GF-D8 (cell line): ENCODE data around the gene PDE4D.
A peak's percentile ranks its signal among the peaks of the same experiment; 100 is the strongest.

Experiments used
- DNase-seq: peaks from one replicate; lab custom pipeline; 2025; lab: John Stamatoyannopoulos, UW

Gene PDE4D

DNA sequence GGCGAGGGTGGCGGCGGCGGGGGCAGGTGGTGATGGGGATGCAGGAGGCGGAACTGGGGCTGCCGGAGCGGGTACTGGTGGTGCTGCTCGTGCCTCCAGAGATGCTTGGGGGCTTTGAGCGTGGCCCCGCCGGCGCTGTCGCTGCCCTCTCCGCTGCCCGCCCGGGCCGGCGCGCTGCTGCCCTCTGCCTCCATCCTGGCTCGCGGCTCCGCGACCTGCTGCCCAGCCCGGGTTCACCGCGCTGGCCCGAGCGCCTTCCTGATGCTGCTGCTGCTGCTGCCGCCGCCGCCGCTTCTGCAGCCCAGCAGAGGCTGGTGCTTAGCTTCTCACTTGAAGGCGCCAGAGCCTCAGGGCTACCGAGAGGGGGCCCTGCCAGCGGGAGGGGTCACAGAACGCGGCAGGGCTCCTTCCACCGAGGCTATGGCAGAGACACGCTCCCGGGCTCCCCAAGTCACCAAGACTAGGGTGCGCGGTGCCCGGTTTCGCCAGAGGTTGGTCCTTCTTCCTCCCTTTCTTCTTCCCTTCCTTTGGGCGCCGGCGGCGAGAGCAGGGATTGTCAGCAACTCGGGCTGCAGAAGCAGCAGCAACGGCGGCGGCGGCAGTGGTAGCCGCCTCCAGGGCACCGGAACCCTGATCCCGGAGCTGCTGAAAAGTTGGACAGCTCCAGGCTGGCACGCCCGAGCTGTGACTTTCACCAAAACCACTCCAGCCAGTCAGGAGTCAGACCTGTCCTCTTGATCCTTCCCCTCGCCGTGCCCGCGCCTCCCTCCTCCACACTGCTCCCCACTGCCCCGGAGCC lies at the start of gene PDE4D:
PDE4D (minus strand) TSS at position 298 of the 799 bp plus-strand sequence.
- DNase-seq = no peak

DNA sequence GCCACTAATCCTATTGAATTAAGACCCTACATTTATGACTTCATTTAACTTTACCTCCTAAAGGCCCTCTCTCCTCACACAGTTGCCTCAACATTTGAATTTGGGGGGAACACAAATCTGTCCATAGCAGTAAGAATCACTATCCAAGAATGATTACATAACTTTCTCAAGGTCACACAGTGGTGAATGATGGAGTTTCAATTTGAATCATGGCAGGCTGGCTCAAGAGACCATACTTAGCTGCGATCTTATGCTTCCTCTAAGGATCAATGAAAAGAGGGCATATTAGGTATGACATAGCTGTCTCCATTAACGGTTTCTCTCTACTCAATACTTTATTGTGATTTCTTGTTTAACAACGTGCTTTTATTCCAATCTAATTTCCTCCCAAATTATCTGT lies 44.1 kb upstream of the PDE4D start:
- DNase-seq = no peak

DNA sequence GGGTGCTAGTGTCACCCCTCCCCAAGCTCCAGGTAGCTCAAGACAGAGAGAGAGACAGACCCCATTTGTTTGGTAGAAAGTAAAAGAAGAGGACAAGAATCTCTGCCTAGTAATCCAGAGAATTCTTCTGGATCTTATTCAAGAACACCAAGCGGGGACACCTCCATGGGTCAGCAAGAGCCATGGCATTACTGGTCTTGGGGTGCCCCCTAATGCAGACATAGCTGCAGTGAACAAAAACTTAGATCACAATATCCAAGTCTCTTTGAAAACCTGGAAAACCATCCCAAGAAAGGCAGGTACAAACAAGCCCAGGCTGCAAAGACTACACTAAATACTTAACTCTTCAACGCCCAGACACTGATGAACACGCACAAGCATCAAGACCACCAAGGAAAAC lies 29.9 kb upstream of the PDE4D start:
- DNase-seq = no peak

DNA sequence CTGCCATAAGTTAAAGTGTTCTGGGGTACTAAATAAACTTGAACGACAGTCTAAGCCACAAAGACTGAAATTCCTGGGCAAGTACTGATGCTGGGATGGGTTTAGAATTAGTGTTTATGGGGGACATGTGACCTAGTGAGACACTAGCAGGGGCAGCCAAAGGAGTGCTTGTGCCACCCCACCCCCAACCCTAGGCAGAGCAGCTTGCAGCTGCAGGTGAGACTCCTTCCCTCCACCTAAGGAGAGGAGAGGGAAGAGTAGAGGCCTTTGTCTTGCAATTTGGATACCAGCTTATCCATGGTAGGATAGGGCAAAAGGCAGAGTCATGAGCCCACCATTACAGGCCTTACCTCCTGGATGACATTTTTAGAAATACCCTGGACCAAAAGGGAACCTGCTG lies 28.7 kb upstream of the PDE4D start:
- DNase-seq = no peak

DNA sequence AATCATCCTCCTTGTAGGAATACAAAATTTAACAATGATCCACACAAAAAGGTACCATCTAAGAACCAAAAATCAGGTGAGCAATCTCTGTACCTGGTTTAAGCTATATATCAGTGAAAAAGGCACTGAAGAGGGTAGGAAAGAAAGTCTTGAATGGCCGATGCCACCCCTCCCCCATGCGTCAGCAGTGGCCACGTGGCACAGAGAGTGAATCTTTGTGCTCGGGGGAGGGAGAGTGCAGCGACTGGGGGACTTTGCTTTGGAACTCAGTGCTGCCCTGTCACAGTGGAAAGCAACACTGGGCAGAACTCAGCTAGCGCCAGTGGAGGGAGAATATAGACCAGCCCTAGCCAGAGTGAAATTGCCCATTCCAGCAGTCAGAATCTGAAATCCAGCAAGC lies 28.3 kb upstream of the PDE4D start:
- no peak for DNase-seq

DNA sequence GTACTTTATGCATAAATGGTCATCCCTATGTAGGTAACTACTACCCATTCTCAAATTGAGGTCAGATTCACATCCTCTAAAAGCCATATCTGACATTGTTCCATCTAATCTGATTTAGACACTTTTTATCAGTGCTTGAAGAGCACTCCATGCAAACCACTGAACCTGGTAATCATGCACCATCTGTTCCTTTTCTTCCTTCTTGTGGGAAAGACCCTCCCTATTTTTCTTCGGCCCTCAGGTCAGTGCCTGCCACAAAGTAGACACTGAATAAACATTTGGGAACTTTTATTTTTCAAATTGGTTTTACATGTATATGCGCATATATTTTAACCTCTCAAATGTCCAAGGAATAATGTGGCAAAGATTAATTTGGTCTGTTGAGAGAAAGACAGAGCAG lies 26.0 kb upstream of the PDE4D start:
- peak; percentile 20 for DNase-seq

DNA sequence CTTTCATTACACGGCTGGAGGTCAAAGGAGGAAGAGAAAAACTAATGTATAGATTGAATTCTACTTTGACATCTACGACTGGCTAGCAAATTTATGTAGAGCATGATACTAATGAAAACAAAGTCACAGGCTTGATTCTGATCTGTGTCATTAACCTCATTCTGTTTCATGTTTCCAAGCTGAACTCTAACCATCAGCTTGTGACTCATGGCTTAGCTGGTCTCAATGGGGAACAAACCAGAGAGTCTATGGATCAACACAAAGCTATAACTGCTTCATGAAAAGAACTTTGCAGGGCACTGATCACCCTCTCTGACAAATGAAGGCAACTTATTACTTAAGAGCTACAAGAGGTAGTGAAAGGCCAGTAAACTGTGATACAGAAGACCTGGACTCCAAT lies 23.6 kb upstream of the PDE4D start:
- no peak for DNase-seq

DNA sequence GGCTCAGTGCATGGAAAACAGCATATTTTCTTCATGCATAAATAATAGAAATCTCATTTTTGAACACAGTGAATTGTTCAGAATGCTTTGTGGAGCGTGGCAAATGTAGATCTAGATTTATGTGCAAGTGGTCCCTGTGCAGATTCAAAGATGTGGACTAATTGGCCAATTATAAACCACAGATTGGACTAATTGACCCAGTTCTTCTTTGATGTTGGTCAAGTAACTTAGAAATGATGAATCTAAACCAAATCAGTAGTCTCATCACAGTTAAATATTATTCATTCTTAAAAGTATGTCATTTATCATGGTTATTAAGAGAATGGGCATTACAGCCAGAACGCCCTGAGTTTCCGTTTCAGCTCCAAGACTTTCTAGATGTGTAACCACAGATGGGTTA lies 11.7 kb upstream of the PDE4D start:
- DNase-seq = no peak

DNA sequence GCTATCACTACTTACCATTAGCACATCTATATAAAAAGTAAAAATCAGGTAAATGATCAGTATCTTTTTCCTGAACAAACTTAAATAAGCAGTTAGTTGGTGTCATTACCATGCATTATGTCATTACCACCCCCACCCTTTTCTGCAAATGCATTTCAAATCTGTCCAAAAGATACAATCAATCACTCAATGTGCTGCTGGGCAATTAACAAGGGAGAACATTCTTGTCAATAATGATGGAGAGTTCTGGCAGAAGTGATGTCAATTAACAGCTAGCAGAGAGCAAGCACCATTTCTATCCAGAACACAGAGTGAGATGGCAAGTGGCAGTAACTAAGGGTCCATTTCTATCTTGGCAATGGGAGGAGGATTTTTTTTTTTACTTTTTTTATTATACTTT lies 3.5 kb upstream of the PDE4D start:
- DNase-seq = no peak

DNA sequence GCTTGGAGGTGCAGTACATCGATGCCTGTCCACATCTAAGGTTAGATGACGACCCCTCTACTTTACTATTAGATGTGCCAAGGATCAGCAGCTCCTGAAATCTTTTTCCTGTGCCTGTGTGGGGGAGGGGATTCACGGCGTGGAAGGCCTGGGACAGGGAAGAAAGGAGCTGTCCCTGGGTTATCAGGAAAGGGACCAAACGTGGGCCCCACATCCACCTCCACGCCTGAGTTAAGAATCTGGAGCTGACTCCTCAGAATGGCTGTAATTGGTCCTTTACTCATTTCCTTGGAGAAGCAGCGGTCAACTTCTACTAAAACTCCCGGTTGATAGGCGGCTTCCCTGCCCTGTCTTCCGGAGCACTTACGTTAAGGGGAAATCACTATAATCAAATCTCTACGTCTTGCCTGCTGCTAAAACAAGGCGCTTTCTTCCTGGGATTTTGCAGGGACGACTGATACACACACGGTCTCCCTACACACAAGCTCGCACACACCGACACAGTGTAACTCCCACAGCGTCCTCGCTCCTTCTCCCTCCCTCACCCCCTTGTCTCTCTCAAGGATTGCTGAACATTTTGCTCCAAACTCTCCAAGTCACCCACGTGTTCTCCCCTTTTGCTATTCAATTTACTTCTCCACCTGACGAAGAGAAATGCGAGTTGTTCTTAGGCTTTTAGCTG lies 1.4 kb downstream of the PDE4D start:
- DNase-seq = no peak

DNA sequence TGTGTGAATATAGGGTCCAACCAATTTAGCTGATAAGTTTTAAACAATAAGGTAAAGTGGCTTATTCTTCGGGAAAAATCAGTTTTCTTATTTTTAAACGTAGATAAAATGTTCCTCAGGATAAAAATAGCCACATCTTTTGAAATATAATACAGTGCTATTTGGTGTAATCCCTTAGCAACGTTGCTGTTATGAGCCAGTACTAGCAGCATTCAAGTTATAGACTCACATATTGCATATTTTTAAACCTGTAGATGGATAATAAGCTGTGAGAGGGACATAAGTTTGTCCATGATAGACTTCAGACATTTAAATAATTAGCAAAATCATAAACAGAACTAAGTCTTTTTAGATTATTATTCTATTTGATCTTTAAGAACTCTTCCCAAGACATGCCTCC lies 6.3 kb downstream of the PDE4D start:
- DNase-seq = no peak

DNA sequence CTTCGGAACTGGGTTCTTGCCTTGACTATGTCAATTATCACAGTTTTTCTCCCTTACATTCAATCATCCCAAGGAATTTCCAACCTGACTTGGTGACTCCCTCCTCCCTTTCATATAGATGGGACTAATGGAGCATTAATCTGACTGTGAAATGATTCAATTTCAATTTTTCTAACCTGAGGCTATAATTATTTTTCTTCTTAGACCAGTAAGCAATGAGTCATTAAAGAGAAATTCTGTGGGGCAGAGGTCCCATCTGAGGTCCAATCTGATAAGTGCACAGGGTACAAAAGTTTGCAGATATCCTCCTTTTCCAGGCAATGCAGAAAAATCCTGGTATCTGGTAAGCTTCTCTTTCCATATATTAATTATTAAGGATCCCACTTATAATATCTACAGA lies 18.9 kb downstream of the PDE4D start:
- DNase-seq = no peak

DNA sequence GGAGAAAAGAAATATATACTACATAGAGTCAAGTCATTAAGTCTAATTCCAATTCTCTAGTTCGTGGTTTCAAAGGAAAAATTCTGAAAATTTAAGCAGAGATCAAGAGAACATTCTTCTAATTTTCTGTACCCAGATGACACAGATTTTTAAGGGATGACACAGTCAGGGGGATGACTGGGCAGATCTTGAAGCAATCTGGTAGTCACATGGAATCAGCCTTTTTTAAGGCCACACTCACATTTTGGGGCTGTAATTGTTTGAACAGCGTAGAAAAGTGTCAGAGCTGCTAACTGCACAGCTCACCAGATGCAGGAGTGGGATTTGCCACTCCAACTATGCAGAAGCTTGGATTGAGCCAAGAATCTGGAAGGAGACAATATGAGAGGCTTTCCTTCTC lies 20.4 kb downstream of the PDE4D start:
- DNase-seq = no peak

DNA sequence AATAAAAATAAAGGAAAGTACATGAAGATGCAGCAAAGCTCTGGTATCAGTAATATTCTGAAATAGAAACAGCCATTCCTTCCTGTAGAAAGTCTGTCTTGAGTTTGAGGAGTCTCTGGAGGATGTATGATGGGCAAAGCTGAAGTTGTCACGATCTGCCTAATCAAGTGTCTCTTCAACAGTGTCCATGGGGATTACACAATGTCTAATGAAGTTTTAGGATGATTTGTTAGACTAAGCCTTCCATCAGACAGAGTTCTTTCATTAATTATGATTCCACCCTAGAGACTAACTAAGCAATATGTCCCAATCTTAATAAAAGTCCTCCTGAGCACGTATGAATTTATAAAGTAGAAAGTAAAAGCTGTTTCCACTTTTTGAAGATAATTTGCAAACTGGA lies 26.9 kb downstream of the PDE4D start:
- no peak for DNase-seq

DNA sequence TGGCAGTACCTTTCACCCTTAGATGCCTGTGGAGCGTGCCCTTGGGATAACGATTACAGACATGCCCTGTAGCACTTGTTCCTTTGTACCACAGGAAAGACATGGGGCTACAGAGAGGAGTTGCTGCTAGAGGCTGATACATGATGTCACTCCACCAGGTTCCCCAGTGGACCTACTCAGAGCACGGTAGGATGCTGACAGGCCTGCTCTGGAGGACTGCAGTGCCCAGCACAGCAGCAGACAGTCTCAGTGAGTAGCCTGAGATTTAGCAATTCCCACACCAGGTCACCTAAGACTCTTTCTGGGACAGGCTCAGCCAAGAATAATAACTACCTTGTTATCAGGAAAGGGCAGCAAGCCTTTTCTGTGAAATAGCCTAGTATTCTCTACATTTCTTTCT lies 28.8 kb downstream of the PDE4D start:
- DNase-seq = no peak

DNA sequence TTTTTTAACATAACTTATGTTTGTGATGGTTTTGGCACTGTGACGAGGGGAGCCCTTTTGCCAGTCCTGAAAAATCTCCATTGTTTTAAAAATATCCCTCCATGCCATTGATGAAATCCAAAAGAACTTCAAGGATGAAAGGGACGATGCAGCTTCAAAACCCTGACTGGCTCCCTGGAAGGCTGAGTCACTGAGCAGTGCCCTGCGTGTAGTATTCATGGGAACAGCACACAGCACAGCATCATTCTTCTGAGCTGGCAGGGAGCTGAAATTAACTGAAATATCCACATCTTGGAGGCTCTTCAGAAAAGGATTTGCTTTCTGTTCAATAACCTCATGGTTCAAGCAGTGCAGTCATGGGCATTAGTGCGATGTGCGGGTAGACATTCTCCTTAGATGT lies 29.7 kb downstream of the PDE4D start:
- no peak for DNase-seq

DNA sequence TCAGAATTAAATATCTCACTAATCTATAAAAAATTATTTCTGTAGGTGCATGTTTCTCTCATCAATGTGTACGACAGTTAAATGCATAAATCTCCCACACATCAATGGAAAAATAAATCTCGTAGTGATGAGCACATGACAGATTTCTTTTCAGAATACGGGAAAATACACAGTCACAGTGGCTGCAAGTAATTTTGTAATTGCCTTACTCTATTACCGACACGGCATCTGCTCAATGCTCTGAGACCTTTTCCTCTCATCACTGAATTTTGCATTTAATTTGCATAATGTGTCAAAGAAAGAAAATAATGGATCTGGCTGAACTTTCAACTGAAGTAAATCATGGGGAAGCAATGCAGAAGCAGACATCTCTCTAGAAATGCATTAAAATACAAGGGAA lies 37.2 kb downstream of the PDE4D start:
- DNase-seq = no peak

DNA sequence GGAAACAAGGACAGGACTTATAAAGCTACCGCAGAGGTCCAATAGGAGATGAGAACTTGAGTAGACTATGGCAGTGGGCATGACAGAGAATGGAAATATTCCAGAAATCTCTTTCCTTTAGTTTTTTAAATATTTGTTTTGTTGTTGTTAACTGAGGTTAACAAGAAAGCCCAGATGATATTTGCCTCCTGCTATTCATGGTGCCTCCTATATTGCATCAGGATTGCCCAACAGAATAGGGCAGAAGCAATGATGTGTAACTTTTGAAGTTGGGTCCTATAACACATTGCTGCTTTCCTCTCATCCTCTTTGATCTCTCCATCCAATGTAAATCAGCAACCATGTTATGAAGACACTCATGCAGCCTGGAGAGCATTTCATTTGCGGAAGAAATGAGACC lies 42.8 kb downstream of the PDE4D start:
- no peak for DNase-seq

DNA sequence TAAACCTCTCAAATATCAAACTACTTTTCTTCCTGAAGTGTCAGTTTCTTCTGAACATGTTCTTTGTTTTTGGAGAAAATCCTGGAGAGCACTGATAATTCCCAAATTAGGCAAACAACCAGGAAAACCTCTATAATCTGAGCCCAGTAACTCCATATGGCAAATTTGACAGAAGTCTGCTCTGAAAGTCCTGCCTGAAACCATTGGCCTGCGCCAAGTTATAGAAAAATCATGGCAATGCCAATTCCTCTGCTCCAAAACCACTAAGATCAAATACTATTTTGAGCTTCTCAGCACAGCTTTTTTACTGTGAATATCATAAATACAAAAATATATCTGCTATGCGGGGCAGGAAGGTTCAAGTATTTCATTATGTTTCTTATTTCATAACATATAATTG lies 45.9 kb downstream of the PDE4D start:
- no peak for DNase-seq

DNA sequence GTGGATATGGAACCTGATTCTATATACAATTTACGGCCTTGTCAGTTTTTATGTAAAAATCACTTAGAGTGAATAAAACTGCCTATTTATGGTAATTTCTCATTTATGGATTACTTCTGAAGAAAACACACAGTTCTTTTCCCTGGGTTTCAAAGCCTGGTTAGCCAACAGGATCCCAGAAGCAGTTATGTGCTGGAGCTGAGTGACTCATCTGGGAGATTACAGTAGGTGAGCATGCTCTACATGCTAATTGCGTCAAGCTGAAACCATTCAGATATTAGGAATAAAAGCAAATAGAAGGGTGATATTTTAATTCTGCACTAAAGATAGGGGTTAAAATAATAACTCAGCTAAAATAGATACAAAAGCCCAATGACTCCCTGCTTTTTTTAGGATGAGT lies 47.8 kb downstream of the PDE4D start:
- DNase-seq = no peak

DNA sequence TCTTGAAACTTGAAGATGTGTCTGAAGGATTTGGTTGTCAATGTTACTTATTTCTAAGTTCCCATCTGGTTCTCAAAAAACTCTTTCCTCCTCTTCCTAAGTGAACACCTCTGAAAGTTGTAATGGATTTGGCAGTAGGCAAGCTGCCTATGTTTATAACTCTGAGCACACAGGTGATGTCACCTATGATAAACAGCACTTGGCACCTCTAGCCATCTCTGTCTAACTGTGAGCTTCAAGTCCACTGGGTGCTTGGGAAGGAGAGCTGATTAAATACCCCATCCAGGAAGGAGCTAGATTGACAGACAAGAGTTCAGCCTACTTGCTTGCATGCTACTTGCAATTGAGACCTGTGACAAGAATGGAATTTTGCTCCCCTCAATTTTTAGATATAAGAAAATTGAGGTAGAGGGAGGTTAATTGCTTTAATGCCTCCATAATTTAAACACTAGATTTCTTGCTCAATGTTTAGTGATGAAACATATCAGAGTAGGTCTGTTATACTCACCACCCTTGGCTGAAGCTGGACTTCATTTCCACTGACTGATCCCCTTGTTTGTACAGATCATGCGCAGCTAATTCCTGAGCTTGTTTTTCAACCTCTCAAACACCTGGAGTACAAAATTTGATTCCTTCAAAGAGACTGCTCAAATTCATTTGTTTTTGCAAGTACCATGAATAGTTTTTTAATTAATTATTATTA lies 49.9 kb downstream of the PDE4D start:
- no peak for DNase-seq

DNA sequence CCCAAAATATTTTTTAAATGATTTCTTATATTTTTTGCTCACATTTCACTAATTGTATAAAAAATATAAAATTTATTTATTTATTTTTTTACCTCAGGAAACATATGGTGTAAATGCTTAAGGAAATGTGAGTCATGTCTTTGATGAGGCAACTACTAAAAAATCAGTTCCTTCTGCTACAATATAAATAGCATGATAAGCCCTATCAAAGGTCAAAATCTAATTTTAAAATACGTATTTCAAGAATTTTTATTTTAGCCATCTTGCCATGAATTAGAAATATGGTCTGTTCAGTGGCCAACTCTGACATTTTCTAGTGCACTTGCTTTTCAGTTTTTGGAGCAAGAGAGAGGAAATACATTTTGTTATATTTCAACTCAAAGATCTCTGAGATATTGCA lies 50.5 kb downstream of the PDE4D start:
- DNase-seq = no peak

DNA sequence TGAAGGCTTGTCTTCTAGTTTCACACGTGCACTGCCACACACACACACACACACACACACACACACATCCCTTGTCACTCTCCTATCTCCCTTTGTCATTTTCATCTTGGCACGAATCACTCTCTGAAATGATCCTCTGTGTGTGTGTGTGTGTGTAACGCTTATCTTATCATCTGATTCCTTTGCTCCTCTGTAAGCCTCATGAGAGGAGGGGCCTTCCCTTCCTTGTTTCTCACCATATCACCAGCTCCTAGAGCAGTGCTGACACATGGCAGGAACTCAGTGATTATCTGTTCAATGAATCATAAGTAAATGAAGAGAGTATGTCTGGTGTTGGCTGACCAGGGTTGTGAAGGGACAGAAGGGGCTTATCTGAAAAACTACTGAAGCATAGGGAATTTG lies 53.3 kb downstream of the PDE4D start:
- no peak for DNase-seq
